Activated CD8-positive, alpha-beta T cell treated with anti-CD3 and anti-CD28 coated beads for 36 hours (primary cell): ENCODE results near the gene DNASE1L3. TPM values are rescaled to one million over a fixed set of nuclear protein-coding genes. Genes with fewer than 3 reads are reported as not detected.
A peak's percentile ranks its signal among the peaks of the same experiment; 100 is the strongest.

Experiments
- ATAC-seq: fragments of 200-7000 bp; cut with Tn5 transposase; one replicate; pipeline ENCODE4 v1.10.0; 2021; ENCODE audit warnings: mild to moderate bottlenecking, moderate library complexity
- CTCF ChIA-PET: fragments of 350-600 bp; sonication (Branson Sonifier 250); formaldehyde crosslinking; loops from one replicate; lab custom pipeline; 2021; ENCODE audit warnings: antibody characterized with exemption; lab: Charles Lee
- POLR2A ChIA-PET: fragments of 350-600 bp; sonication (Branson Sonifier 250); formaldehyde crosslinking; loops from one replicate; lab custom pipeline; 2021; ENCODE audit warnings: antibody characterized with exemption; lab: Charles Lee
- DNase-seq: peaks from one replicate; pipeline ENCODE4 v3.0.0-alpha.2; 2020
- H3K27ac Mint-ChIP-seq: one replicate; pipeline ENCODE4 v1.8.0; 2021; ENCODE audit warnings: mild to moderate bottlenecking, mixed read lengths
- H3K27me3 Mint-ChIP-seq: one replicate; pipeline ENCODE4 v1.8.0; 2021; ENCODE audit warnings: mixed read lengths
- H3K36me3 Mint-ChIP-seq: one replicate; pipeline ENCODE4 v1.8.0; 2021; ENCODE audit warnings: low read depth, mixed read lengths
- H3K4me1 Mint-ChIP-seq: one replicate; pipeline ENCODE4 v1.8.0; 2021; ENCODE audit warnings: low read depth, mixed read lengths
- H3K4me3 Mint-ChIP-seq: one replicate; pipeline ENCODE4 v1.8.0; 2021; ENCODE audit warnings: mild to moderate bottlenecking, moderate library complexity, mixed read lengths
- H3K9me3 Mint-ChIP-seq: one replicate; pipeline ENCODE4 v1.8.0; 2021; ENCODE audit warnings: mixed read lengths
- intact Hi-C: fragments of 100-400 bp; cut with micrococcal nuclease; formaldehyde crosslinking; loops from one replicate; pipeline ENCODE4 v1.10.0; 2022
- total RNA-seq, 2 experiments: library from RNA; stranded (reverse); gene quantifications; one replicate each; pipeline ENCODE4 v1.2.3, GENCODE V29; 2021
- TF ChIP-seq, protein P1 (sequence below): fragments of 200-600 bp; IDR thresholded peaks from one replicate; pipeline ENCODE4 v1.8.0; 2022; ENCODE audit warnings: antibody characterized with exemption, mild to moderate bottlenecking

DNASE1L3 gene
- total RNA-seq, 2 experiments from 2014 or later, result not detected

DNA sequence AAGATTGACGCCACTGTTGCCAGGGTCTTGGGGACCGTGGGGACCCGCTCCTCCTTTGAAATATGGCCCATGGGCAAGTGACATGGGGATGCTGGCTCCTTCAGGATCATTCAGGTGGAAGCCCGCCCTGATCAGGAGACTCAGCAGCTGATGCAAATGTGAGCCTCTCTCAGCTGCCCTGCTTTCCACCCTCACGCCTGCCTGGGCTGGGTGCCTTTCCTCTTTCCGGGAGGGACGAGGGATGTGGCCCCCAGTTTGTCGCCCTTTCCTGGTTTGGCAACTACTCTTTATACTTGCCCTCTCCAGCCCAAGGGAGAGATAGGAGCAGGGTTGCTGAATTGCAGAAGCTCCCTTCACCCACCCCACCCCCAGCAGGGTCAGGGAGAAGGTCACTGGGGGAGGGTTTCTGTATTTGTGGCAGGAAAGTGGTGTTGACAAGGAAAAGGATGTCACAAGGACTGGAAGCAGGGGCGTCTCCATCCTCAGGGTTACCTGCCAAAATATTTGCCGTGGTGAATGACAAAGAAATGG lies 21.8 kb downstream of the DNASE1L3 start:
- intact Hi-C loops, result loop anchor here (2.0 to 10.0 kb wide), 3 partner anchors 28 to 226 kb away; no protein-coding TSS in a partner anchor
- TF ChIP-seq, protein P1, sequence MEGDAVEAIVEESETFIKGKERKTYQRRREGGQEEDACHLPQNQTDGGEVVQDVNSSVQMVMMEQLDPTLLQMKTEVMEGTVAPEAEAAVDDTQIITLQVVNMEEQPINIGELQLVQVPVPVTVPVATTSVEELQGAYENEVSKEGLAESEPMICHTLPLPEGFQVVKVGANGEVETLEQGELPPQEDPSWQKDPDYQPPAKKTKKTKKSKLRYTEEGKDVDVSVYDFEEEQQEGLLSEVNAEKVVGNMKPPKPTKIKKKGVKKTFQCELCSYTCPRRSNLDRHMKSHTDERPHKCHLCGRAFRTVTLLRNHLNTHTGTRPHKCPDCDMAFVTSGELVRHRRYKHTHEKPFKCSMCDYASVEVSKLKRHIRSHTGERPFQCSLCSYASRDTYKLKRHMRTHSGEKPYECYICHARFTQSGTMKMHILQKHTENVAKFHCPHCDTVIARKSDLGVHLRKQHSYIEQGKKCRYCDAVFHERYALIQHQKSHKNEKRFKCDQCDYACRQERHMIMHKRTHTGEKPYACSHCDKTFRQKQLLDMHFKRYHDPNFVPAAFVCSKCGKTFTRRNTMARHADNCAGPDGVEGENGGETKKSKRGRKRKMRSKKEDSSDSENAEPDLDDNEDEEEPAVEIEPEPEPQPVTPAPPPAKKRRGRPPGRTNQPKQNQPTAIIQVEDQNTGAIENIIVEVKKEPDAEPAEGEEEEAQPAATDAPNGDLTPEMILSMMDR, result no peak
- DNase-seq (no peak), ATAC-seq (no peak)
- Mint-ChIP-seq H3K4me1 (no peaks in the 10 kb centered on the region), H3K27ac (no peak overlapping the region), H3K27me3 (no peaks in the 10 kb centered on the region), H3K9me3 (no peaks in the 10 kb centered on the region), H3K4me3 (no peak overlapping the region), H3K36me3 (no peaks in the 10 kb centered on the region)
- POLR2A ChIA-PET, result interaction anchor here (1.5 kb wide), 1 partner anchor 28 kb away, joined by 4 read pairs; no protein-coding TSS in a partner anchor
- CTCF ChIA-PET, result interaction anchor here (0.6 to 16.9 kb wide), 16 partner anchors 8 to 268 kb away, joined by 3 to 264 read pairs (median 9); partner anchors contain the start of genes HTD2 and RPP14

DNA sequence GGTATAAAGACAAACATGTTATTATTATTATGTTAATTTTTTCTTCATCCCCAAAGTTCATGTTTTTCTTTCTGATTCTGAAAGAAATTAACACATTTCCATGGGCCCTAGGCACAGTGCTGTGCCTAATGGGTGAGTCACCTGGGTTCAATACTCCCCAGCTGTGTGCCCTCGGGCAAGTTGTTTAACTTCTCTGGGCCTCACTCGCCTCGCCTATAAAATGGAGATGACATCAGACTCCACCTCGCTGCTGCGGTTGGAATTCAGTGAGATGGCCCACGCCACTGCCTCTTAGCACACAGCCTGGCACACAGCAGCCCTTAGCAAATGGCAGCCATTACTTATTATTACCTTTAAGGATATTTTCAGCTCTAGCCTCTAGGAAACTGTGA lies 22.6 kb downstream of the DNASE1L3 start:
- ATAC-seq (peak; percentile 55), DNase-seq (no peak)
- Mint-ChIP-seq H3K4me1 (no peaks in the 10 kb centered on the region), H3K36me3 (no peaks in the 10 kb centered on the region), H3K27me3 (no peaks in the 10 kb centered on the region), H3K4me3 (no peak overlapping the region), H3K9me3 (no peaks in the 10 kb centered on the region), H3K27ac (no peak overlapping the region)
- intact Hi-C loops, result loop anchor here (2.0 to 10.0 kb wide), 3 partner anchors 29 to 227 kb away; no protein-coding TSS in a partner anchor
- POLR2A ChIA-PET, result interaction anchor here (0.6 to 1.5 kb wide), 2 partner anchors 29 to 38 kb away, joined by 3 to 4 read pairs; no protein-coding TSS in a partner anchor
- CTCF ChIA-PET, result interaction anchor here (0.6 to 16.9 kb wide), 28 partner anchors 9 to 442 kb away, joined by 3 to 264 read pairs (median 6); partner anchors contain the start of genes ABHD6, HTD2 and RPP14
- TF ChIP-seq, protein P1, result no peak

DNA sequence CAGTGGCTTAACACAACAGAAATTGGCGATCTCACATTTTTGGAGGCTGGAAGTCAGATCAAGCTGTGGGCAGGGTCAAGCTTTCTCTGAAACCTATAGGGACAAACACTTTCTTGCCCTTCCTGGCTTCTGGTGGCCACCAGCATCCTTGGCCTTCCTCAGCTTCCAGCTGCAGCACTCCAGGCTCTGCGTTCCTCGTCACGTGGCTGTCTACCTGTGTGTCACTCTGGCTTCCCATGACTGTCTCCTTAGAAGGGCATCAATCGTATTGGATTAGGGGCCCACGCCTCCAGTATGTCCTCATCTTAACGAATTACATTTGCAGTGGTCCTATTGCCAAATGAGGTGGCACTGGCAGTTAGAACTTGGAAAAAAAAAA lies 25.8 kb downstream of the DNASE1L3 start:
- no peaks in the 10 kb centered on the region for H3K9me3 Mint-ChIP-seq
- no peak overlapping the region for H3K27ac Mint-ChIP-seq
- CTCF ChIA-PET, result interaction anchor here (1.3 to 16.9 kb wide), 4 partner anchors 31 to 122 kb away, joined by 6 to 264 read pairs (median 12); partner anchors contain the start of genes HTD2 and RPP14
- TF ChIP-seq, protein P1, result no peak
- H3K27me3 Mint-ChIP-seq, result no peaks in the 10 kb centered on the region
- DNase-seq, result no peak
- intact Hi-C loops, result loop anchor here (5.0 to 10.0 kb wide), 2 partner anchors 117 to 230 kb away; no protein-coding TSS in a partner anchor
- H3K4me1 Mint-ChIP-seq, result no peaks in the 10 kb centered on the region
- POLR2A ChIA-PET, result no interaction called here
- H3K4me3 Mint-ChIP-seq, result no peak overlapping the region
- no peak for ATAC-seq
- H3K36me3 Mint-ChIP-seq, result no peaks in the 10 kb centered on the region

DNA sequence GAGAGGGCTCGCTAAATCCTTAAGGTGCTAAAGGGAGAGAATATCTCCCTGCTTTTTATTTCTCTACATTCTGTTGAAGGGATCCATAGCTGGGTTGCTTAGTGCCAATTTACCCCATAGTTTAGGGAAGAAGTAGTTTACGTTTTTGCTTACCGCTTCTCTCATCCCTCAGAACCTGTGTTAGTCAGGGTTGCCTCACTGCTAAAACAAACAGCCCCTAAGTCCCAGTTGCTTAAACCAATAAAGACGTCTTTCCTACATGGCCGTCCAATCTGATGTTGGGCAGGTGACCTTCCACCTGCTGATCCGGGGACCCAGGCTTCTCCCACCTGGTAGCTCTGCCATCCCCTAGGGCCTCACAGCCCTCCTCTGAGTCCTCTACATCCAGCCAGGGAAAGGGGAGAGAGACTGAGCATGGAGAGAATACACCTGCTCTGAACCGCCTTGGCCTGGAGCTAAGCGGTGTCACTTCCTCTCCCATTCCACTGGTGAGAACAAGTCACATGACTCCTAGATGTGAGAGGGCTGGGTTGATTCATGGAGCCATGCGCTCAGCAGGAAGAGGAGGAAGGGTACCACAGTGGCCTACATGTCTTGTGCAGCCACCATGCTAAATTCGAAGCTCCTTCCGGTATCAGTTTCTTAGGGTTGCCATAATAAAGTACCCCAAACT lies 26.3 kb downstream of the DNASE1L3 start:
- ChIA-PET CTCF (interaction anchor here (1.3 to 16.9 kb wide), 3 partner anchors 31 to 122 kb away, joined by 7 to 264 read pairs (median 17); partner anchors contain the start of genes HTD2 and RPP14), POLR2A (no interaction called here)
- Mint-ChIP-seq H3K36me3 (no peaks in the 10 kb centered on the region), H3K27me3 (no peaks in the 10 kb centered on the region), H3K4me1 (no peaks in the 10 kb centered on the region), H3K4me3 (no peak overlapping the region), H3K27ac (no peak overlapping the region), H3K9me3 (no peaks in the 10 kb centered on the region)
- ATAC-seq (no peak), DNase-seq (no peak)
- intact Hi-C loops, result loop anchor here (10.0 kb wide), 1 partner anchor 230 kb away; no protein-coding TSS in a partner anchor
- TF ChIP-seq, protein P1, result no peak
